Epithelial cell of proximal tubule (primary cell): Measurements from ENCODE around the gene OR7A10. TPM values are rescaled to one million over a fixed set of nuclear protein-coding genes. Genes with fewer than 3 reads are reported as not detected.

Experiments
- DNase-seq: peaks from one replicate; pipeline ENCODE4 v3.0.0-alpha.2; 2011; ENCODE audit warnings: low read depth
- H3K4me3 ChIP-seq: 2 replicates; pipeline ENCODE4 v1.5.1; 2011; ENCODE audit warnings: low read depth, mild to moderate bottlenecking, low read length
- total RNA-seq: library from RNA; depleted of rRNA; stranded (reverse); fragments of >200 nt; gene quantifications from 2 replicates; pipeline ENCODE4 v1.2.3, GENCODE V29; 2015
- TF ChIP-seq, protein P1 (sequence below): conservative IDR thresholded peaks from 2 replicates; pipeline ENCODE4 v1.5.1; 2012; ENCODE audit warnings: low read depth, mild to moderate bottlenecking, low read length

Gene OR7A10
- total RNA-seq, 1 donor from 2014 or later, result not detected

DNA sequence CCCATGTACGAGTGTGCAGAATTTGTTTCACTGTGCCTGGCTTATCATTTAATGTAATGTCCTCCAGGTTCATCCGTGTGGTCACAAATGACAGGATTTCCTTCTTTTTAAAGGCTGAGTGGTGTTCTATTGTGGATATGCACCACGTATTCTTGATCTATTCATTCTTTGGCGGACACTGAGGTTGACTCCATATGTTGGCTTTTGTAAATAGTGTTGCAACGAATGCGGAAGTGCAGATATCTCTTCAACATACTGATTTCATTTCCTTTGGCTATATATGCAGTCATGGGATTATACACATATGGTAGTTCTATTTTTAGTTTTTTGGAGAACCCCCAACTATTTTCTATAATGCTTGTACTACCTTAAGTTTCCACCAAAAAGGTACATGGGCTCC is 26.8 kb downstream of the OR7A10 start:
- DNase-seq, result no peak
- TF ChIP-seq, protein P1, sequence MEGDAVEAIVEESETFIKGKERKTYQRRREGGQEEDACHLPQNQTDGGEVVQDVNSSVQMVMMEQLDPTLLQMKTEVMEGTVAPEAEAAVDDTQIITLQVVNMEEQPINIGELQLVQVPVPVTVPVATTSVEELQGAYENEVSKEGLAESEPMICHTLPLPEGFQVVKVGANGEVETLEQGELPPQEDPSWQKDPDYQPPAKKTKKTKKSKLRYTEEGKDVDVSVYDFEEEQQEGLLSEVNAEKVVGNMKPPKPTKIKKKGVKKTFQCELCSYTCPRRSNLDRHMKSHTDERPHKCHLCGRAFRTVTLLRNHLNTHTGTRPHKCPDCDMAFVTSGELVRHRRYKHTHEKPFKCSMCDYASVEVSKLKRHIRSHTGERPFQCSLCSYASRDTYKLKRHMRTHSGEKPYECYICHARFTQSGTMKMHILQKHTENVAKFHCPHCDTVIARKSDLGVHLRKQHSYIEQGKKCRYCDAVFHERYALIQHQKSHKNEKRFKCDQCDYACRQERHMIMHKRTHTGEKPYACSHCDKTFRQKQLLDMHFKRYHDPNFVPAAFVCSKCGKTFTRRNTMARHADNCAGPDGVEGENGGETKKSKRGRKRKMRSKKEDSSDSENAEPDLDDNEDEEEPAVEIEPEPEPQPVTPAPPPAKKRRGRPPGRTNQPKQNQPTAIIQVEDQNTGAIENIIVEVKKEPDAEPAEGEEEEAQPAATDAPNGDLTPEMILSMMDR, result no peak
- H3K4me3 ChIP-seq, result no peak overlapping the region

DNA sequence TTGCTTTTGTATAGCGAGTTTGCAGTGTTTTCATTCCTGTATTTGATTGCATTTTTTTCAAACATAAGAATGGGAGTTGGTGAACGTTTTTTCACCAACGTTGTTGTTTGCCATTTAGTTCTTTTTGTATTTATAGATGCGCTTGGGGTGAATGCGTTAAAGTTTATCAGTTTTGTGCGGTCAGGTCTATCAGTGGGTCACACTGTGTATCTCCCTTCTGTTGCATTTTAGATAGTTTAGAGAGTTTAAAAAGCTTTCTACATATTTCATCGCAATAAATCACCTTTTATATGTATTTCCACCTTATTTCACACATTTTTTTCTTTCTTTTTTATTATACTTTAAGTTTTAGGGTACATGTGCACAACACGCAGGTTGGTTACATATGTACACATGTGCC is 30.1 kb downstream of the OR7A10 start:
- DNase-seq, result no peak
- H3K4me3 ChIP-seq, result no peak overlapping the region
- TF ChIP-seq, protein P1, result no peak

DNA sequence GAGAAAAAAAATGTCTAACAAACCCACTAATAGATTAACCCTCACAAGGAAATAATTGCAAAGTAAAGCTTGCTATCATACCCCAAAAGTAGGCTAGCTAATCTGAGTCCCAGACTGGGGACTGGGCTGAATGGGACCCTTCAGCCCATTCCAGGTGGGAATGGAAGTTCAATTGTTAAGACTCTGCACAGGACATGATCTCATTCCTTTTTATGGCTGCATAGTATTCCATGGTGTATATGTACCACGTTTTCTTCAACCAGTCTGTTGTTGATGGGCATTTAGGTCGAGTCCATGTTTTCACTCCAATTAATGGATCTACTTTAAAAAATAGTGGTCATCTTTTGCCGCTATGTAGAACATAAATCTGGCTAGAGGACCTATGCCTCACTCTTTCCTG is 31.7 kb downstream of the OR7A10 start:
- TF ChIP-seq, protein P1, result no peak
- no peak overlapping the region for H3K4me3 ChIP-seq
- DNase-seq, result no peak

DNA sequence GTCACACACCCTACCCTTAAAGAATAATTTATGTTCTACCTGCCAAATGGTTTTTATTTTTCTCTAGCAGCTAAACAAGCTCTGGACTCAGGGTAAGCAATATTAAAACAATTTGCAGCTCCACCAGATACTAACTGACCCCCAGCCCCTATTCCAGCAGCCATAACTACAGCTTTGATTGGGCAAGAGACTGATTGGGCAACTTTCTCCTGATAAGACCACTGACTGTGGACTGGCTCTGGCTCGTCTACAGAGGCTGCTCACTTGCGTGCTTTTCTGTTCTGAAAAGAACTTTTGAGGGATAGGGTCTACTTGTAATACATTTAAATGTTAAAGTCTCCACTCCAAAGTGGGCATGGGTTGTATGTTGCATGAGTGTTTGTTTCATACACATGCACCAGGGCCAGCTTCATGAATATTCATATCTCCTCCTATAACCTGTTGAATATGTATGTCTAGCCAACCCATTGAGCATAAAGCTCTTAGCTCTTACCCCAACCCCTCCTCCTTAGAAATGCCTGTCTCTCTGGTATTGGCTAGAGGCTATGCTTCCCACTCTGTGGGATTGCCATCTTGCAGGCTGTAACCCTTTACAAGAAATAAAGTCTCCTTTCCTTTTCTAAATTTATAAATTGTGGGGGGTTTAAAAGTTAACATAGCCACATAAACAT is 33.6 kb downstream of the OR7A10 start:
- no peak overlapping the region for H3K4me3 ChIP-seq
- no peak for DNase-seq
- TF ChIP-seq, protein P1, result no peak

DNA sequence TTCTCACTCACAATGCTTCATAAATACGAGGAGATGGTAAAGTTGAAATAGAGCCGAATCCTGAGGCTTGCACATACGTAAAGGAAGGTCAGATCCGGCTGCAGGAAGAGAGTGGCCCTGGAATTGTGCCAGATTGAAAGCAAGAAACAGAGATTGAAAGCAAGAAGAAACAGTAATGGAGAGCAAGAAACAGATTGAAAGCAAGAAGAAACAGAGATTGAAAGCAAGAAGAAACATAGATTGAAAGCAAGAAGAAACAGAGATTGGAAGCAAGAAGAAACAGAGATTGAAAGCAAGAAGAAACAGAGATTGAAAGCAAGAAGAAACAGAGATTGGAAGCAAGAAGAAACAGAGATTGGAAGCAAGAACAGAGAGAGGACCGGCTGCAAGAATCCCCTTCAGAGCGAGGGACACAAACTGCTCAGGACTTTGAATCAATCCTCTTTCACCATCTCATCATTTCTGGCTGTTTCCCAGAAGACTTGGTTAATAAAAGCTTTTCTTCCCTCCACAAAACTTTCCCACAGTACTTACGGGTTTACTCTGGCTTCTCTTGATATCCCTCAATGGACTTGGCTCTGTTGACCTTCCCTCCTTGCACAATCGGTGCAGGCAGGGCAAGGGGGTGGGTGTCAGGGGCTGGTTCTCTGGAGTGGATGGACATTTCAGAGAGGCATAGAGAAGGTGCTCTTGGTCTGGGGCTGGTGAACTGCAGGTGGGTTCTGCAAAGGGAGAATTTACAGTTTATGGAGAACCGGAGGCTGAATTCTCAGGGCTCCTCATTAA is 39.3 kb downstream of the OR7A10 start:
- no peak for DNase-seq
- TF ChIP-seq, protein P1, result no peak
- no peak overlapping the region for H3K4me3 ChIP-seq

DNA sequence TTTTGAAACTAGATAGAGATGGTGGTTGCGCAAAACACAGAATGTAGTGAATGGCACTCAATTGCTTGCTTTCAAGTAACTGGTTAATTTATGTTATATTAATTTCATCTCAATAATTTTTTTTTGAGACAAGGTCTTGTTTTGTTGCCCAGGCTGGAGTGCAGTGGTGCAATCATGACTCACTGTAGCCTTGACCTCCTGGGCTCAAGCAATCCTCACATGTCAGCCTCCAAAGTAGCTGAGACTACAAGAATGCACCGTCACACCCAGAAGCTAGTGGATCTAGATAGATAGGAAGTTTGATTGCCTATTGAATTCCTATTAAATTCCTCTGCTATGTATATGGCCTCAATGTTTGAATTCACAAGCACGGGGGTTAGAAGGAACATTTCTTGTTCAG is 44.0 kb downstream of the OR7A10 start:
- DNase-seq, result no peak
- TF ChIP-seq, protein P1, result no peak
- H3K4me3 ChIP-seq, result no peak overlapping the region
